GM12864 (cell line): Measurements from ENCODE around the gene BRD3.

Experiments used
- DNase-seq: peaks from one replicate; pipeline ENCODE4 v3.0.0-alpha.2; 2011; ENCODE audit warnings: low read depth
- H3K4me3 ChIP-seq: 2 replicates; pipeline ENCODE4 v1.5.1; 2011; ENCODE audit warnings: mild to moderate bottlenecking, low read depth, low read length, control low read depth
- TF ChIP-seq, protein P1 (sequence below): IDR thresholded peaks from 2 replicates; pipeline ENCODE4 v1.5.1; 2011; ENCODE audit warnings: low read depth, mild to moderate bottlenecking, moderate library complexity, low read length, control low read depth, inconsistent platforms; ENCODE audit errors: missing control alignments

BRD3 gene

GRCh38 chr9:134004131-134004873 is 63.5 kb downstream of the BRD3 start:
- no peak for DNase-seq
- TF ChIP-seq, protein P1, sequence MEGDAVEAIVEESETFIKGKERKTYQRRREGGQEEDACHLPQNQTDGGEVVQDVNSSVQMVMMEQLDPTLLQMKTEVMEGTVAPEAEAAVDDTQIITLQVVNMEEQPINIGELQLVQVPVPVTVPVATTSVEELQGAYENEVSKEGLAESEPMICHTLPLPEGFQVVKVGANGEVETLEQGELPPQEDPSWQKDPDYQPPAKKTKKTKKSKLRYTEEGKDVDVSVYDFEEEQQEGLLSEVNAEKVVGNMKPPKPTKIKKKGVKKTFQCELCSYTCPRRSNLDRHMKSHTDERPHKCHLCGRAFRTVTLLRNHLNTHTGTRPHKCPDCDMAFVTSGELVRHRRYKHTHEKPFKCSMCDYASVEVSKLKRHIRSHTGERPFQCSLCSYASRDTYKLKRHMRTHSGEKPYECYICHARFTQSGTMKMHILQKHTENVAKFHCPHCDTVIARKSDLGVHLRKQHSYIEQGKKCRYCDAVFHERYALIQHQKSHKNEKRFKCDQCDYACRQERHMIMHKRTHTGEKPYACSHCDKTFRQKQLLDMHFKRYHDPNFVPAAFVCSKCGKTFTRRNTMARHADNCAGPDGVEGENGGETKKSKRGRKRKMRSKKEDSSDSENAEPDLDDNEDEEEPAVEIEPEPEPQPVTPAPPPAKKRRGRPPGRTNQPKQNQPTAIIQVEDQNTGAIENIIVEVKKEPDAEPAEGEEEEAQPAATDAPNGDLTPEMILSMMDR, result no peak
- H3K4me3 ChIP-seq, result no peak overlapping the region

- TF ChIP-seq, protein P1, result no peak
- no peak overlapping the region for H3K4me3 ChIP-seq
- DNase-seq, result no peak
These were observed 64.6 kb downstream of the BRD3 start for GRCh38 chr9:134003237-134003636.

DNA sequence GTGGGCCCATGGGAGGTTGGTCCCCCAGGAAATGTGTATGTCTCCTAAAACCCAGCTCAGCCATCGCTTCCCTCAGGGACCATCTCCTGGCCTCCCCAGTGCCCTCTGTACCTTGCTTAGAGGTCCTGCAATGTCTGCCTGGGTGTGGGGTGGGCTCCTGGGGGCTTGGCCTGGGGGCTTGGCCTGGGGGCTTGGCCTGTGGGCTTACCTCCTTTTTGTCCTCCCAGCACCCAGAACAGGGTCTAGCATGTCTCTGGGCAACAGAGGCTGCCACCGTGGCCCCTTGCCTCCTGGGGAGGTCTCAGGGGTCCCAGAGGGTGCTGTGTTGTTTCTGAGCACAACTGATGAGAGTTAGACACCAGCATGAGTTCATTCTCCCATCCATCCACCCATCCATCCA is 65.0 kb downstream of the BRD3 start:
- no peak for DNase-seq
- TF ChIP-seq, protein P1, result no peak
- H3K4me3 ChIP-seq, result no peak overlapping the region

- H3K4me3 ChIP-seq, result no peak overlapping the region
- TF ChIP-seq, protein P1, result no peak
- no peak for DNase-seq
These were observed 68.0 kb downstream of the BRD3 start for GRCh38 chr9:133999851-134000265.

DNA sequence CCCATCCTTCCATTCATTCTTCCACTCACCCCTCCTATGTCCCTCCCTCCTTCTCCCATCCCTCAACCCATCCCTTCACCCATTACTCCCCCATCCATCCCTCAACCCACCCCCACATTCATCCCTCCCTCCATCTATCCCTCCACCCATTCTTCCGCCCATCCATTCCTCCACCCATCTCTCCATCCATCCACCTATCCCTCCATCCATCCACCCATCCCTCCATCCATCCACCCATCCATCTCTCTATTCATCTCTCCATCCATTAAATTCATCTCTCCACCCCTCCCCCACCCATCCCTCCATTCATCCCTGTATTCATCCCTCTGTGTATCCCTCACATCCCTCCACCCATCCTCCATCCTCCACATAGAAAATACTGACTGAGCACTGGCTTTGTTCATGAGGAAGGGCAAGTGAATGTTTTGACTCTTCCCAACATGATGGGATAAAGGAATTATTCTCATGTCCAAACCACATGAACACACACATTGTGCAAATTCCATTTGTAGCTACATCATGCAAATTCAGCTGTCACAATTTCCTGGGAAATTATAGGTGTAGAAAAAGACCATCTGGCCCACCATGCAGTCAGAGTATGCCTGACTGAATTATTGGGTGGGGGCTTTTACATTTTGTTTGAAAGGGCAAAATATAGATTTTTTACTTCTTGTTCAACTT is 68.8 kb downstream of the BRD3 start:
- no peak for DNase-seq
- H3K4me3 ChIP-seq, result no peak overlapping the region
- TF ChIP-seq, protein P1, result no peak

DNA sequence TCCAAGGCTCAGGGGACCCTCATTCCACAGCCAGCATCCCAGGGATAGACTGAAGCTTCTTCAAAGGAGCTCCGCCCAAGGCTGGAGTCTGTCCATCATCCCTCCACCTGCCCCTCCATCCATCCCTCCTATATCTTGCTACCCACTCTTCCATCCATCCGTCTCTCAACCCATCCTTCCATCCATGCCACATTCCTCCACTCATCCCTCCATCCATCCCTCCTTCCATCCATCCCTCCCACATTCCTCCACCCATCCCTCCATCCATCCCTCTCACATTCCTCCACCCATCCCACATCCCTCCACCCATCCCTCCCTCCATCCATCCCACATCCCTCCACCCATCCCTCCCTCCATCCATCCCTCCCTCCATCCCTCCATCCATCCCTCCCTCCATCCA is 70.2 kb downstream of the BRD3 start:
- TF ChIP-seq, protein P1, result no peak
- DNase-seq, result no peak
- H3K4me3 ChIP-seq, result no peak overlapping the region
